Naive thymus-derived CD4-positive, alpha-beta T cell (primary cell): ENCODE data around the gene COMMD9. TPM values are rescaled to one million over a fixed set of nuclear protein-coding genes. Genes with fewer than 3 reads are reported as not detected.

Experiments used
- ATAC-seq: fragments of 150-1000 bp; cut with Tn5 transposase; 2 replicates; pipeline ENCODE4 v1.10.0; 2021; ENCODE audit warnings: mild to moderate bottlenecking, moderate library complexity
- CTCF ChIA-PET: fragments of 350-600 bp; sonication (Branson Sonifier 250); formaldehyde crosslinking; loops from one replicate; lab custom pipeline; 2021; ENCODE audit warnings: antibody characterized with exemption; lab: Charles Lee
- POLR2A ChIA-PET: fragments of 350-600 bp; sonication (Branson Sonifier 250); formaldehyde crosslinking; loops from one replicate; lab custom pipeline; 2021; ENCODE audit warnings: antibody characterized with exemption, inconsistent platforms; lab: Charles Lee
- DNase-seq, 9 donors: peaks; one replicate each; pipeline versions ENCODE4 v3.0.0 to v3.0.0-alpha.2; 2020 to 2022; ENCODE audit warnings: mixed read lengths in 1 of 9
- H3K27ac ChIP-seq: one replicate; pipeline ENCODE4 v1.7.0; 2013; ENCODE audit warnings: mild to moderate bottlenecking, low read depth, low read length, moderate library complexity
- H3K27me3 ChIP-seq, 2 donors: one replicate each; pipeline ENCODE4 v1.7.0; 2013; ENCODE audit warnings: low read length in 2 of 2, mild to moderate bottlenecking in 2 of 2, moderate library complexity in 2 of 2; ENCODE audit not compliant: control insufficient read depth in 2 of 2, insufficient read depth in 2 of 2
- H3K36me3 ChIP-seq, 3 experiments: 1 replicate in 2 of 3; 2 replicates in 1 of 3; pipeline ENCODE4 v1.7.0; 2013; ENCODE audit warnings: low read length in 3 of 3, mild to moderate bottlenecking in 3 of 3, moderate library complexity in 1 of 3; ENCODE audit not compliant: insufficient read depth in 3 of 3, control insufficient read depth in 2 of 3
- H3K4me1 ChIP-seq, 2 donors: one replicate each; pipeline ENCODE4 v1.7.0; 2013; ENCODE audit warnings: low read length in 2 of 2, mild to moderate bottlenecking in 2 of 2, moderate library complexity in 1 of 2; ENCODE audit not compliant: control insufficient read depth in 2 of 2, insufficient read depth in 2 of 2
- H3K4me3 ChIP-seq: 2 replicates; pipeline ENCODE4 v1.7.0; 2013; ENCODE audit warnings: mild to moderate bottlenecking, low read length
- H3K9me3 ChIP-seq, 3 experiments: 1 replicate in 2 of 3; 2 replicates in 1 of 3; pipeline ENCODE4 v1.7.0; 2013; ENCODE audit warnings: low read length in 3 of 3; ENCODE audit not compliant: control insufficient read depth in 2 of 3
- H3K27ac Mint-ChIP-seq, 9 donors: one replicate each; pipeline ENCODE4 v1.8.0; 2020 to 2022; ENCODE audit warnings: mixed read lengths in 9 of 9, mild to moderate bottlenecking in 8 of 9, moderate library complexity in 5 of 9, inconsistent platforms in 2 of 9
- H3K27me3 Mint-ChIP-seq, 5 donors: one replicate each; pipeline ENCODE4 v1.8.0; 2021 to 2022; ENCODE audit warnings: mixed read lengths in 5 of 5, mild to moderate bottlenecking in 1 of 5
- H3K36me3 Mint-ChIP-seq, 5 donors: one replicate each; pipeline ENCODE4 v1.8.0; 2020 to 2022; ENCODE audit warnings: mixed read lengths in 5 of 5, mild to moderate bottlenecking in 3 of 5, inconsistent platforms in 1 of 5
- H3K4me1 Mint-ChIP-seq, 7 donors: one replicate each; pipeline ENCODE4 v1.8.0; 2020 to 2022; ENCODE audit warnings: mixed read lengths in 7 of 7, mild to moderate bottlenecking in 3 of 7, inconsistent platforms in 1 of 7
- H3K4me3 Mint-ChIP-seq, 10 donors: one replicate each; pipeline ENCODE4 v1.8.0; 2020 to 2022; ENCODE audit warnings: mild to moderate bottlenecking in 10 of 10, mixed read lengths in 10 of 10, moderate library complexity in 6 of 10, inconsistent platforms in 2 of 10
- H3K9me3 Mint-ChIP-seq, 11 donors: one replicate each; pipeline ENCODE4 v1.8.0; 2020 to 2022; ENCODE audit warnings: mixed read lengths in 11 of 11, mild to moderate bottlenecking in 4 of 11, inconsistent platforms in 1 of 11, moderate library complexity in 1 of 11
- intact Hi-C, 2 donors: fragments of 100-400 bp; cut with micrococcal nuclease; formaldehyde crosslinking; loops; one replicate each; pipeline ENCODE4 v1.15.1; 2023
- polyA plus RNA-seq, 2 donors: library from polyadenylated mRNA; unstranded; fragments of 300-500 nt; fragmentation: Illumina TruSeq; gene quantifications; one replicate each; pipeline ENCODE4 v1.2.3, GENCODE V29; 2021
- total RNA-seq, 6 experiments: library from RNA in 5 of 6; stranded (reverse) in 5 of 6; gene quantifications; 1 replicate in 5 of 6; 2 replicates in 1 of 6; pipeline ENCODE4 v1.2.3 and lab custom pipeline; 2021 to 2026

COMMD9 gene
- total and polyA plus RNA-seq, 7 experiments from 2014 or later, result 42.6 to 86.1 (median 49.5) TPM

DNA sequence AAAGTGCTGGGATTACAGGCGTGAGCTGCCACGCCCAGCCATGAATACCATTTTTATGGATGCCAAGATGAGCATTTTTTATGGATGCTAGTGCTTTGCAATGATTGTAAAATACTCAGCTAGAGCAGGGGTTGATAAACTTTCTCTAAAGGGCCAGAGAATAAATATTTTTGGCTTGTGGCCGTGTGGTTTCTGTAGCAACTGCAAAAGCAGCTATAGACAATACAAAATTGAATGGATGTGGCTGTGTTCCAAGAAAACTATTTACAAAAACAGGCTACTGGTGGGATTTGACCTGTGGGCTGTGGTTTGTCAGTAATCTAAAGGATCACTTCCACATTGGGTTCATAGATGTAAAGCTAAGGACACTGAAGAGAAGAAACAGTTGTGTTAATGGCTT is 56.0 kb downstream of the COMMD9 start:
- no peaks in the 10 kb centered on the region for H3K9me3 Mint-ChIP-seq
- peaks cover 2 to 22% (median 16%) of the 10 kb centered on the region in 5 donors for H3K27me3 Mint-ChIP-seq
- ATAC-seq (no peak), DNase-seq (no peak)
- H3K4me1 Mint-ChIP-seq, result no peaks in the 10 kb centered on the region
- H3K4me3 ChIP-seq, result no peak overlapping the region
- CTCF ChIA-PET, result no interaction called here
- no peak overlapping the region for H3K4me3 Mint-ChIP-seq
- no peaks in the 10 kb centered on the region for H3K36me3 ChIP-seq
- no peak overlapping the region for H3K27ac Mint-ChIP-seq
- H3K36me3 Mint-ChIP-seq, result no peaks in the 10 kb centered on the region
- intact Hi-C loops, result no loop called here
- no peaks in the 10 kb centered on the region for H3K9me3 ChIP-seq
- no peak overlapping the region for H3K27ac ChIP-seq
- no peaks in the 10 kb centered on the region for H3K4me1 ChIP-seq
- H3K27me3 ChIP-seq, result no peaks in the 10 kb centered on the region
- POLR2A ChIA-PET, result no interaction called here

- Mint-ChIP-seq H3K4me1 (no peaks in the 10 kb centered on the region), H3K4me3 (no peak overlapping the region), H3K36me3 (no peaks in the 10 kb centered on the region), H3K27ac (no peak overlapping the region), H3K27me3 (peaks cover 0 to 11% (median 7%) of the 10 kb centered on the region in 5 donors), H3K9me3 (no peaks in the 10 kb centered on the region)
- no peaks in the 10 kb centered on the region for H3K4me1 ChIP-seq
- intact Hi-C loops, result no loop called here
- ChIA-PET POLR2A (no interaction called here), CTCF (interaction anchor here (0.7 kb wide), 1 partner anchor 26 kb away, joined by 3 read pairs; no protein-coding TSS in a partner anchor)
- H3K27me3 ChIP-seq, result no peaks in the 10 kb centered on the region
- DNase-seq, result no peak
- no peak overlapping the region for H3K27ac ChIP-seq
- H3K4me3 ChIP-seq, result no peak overlapping the region
- ATAC-seq, result no peak
- H3K9me3 ChIP-seq, result no peaks in the 10 kb centered on the region
- no peaks in the 10 kb centered on the region for H3K36me3 ChIP-seq
These were observed 58.2 kb downstream of the COMMD9 start for GRCh38 chr11:36230779-36231699.

DNA sequence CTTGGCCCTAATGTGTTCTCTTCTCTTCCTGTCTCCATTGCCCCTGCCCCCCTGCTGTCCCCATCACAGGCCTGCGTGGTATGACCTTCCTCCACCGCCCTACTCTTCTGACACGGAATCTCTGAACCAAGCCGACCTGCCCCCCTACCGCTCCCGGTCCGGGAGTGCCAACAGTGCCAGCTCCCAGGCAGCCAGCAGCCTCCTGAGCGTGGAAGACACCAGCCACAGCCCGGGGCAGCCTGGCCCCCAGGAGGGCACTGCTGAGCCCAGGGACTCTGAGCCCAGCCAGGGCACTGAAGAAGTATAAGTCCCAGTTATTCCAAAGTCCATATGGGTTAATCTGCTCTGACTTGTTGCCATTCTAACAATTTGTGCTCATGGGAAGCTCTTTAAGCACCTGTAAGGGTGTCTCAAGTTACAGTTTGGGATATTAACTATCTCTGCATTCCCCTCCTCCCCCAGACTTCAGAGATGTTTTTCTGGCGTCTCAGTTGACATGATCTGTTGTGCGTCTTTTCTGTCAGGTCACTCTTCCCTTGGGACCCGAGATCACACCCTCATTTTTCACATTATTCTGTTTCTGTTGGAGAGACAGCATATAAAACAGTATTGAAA is 60.0 kb downstream of the COMMD9 start:
- no peaks in the 10 kb centered on the region for H3K36me3 Mint-ChIP-seq
- CTCF ChIA-PET, result no interaction called here
- H3K4me3 Mint-ChIP-seq, result no peak overlapping the region
- H3K27ac Mint-ChIP-seq, result no peak overlapping the region
- H3K4me3 ChIP-seq, result no peak overlapping the region
- no peaks in the 10 kb centered on the region for H3K4me1 Mint-ChIP-seq
- H3K27me3 Mint-ChIP-seq, result peaks cover 0 to 7% (median 4%) of the 10 kb centered on the region in 5 donors
- H3K9me3 ChIP-seq, result no peaks in the 10 kb centered on the region
- H3K27me3 ChIP-seq, result no peaks in the 10 kb centered on the region
- DNase-seq (no peak), ATAC-seq (no peak)
- intact Hi-C loops, result no loop called here
- no peaks in the 10 kb centered on the region for H3K4me1 ChIP-seq
- POLR2A ChIA-PET, result no interaction called here
- no peak overlapping the region for H3K27ac ChIP-seq
- no peaks in the 10 kb centered on the region for H3K9me3 Mint-ChIP-seq
- H3K36me3 ChIP-seq, result no peaks in the 10 kb centered on the region

GRCh38 chr11:36228689-36229088 is 60.5 kb downstream of the COMMD9 start:
- H3K4me3 Mint-ChIP-seq, result no peak overlapping the region
- CTCF ChIA-PET, result no interaction called here
- Histone ChIP-seq H3K4me3 (no peak overlapping the region), H3K36me3 (no peaks in the 10 kb centered on the region), H3K27me3 (no peaks in the 10 kb centered on the region), H3K9me3 (no peaks in the 10 kb centered on the region), H3K27ac (no peak overlapping the region), H3K4me1 (no peaks in the 10 kb centered on the region)
- H3K9me3 Mint-ChIP-seq, result no peaks in the 10 kb centered on the region
- H3K27me3 Mint-ChIP-seq, result peaks cover 0 to 7% (median 5%) of the 10 kb centered on the region in 5 donors
- intact Hi-C loops, result no loop called here
- ATAC-seq (no peak), DNase-seq (no peak)
- H3K4me1 Mint-ChIP-seq, result no peaks in the 10 kb centered on the region
- H3K36me3 Mint-ChIP-seq, result no peaks in the 10 kb centered on the region
- POLR2A ChIA-PET, result no interaction called here
- no peak overlapping the region for H3K27ac Mint-ChIP-seq

GRCh38 chr11:36227044-36227443 is 62.2 kb downstream of the COMMD9 start:
- Mint-ChIP-seq H3K9me3 (no peaks in the 10 kb centered on the region), H3K4me1 (no peaks in the 10 kb centered on the region), H3K36me3 (no peaks in the 10 kb centered on the region), H3K27ac (no peak overlapping the region), H3K4me3 (no peak overlapping the region), H3K27me3 (peaks cover 0 to 10% (median 0%) of the 10 kb centered on the region in 5 donors)
- CTCF ChIA-PET, result no interaction called here
- Histone ChIP-seq H3K27ac (no peak overlapping the region), H3K9me3 (no peaks in the 10 kb centered on the region), H3K36me3 (no peaks in the 10 kb centered on the region), H3K4me1 (no peaks in the 10 kb centered on the region), H3K27me3 (no peaks in the 10 kb centered on the region), H3K4me3 (no peak overlapping the region)
- ATAC-seq, result no peak
- POLR2A ChIA-PET, result no interaction called here
- intact Hi-C loops, result no loop called here
- no peak for DNase-seq

DNA sequence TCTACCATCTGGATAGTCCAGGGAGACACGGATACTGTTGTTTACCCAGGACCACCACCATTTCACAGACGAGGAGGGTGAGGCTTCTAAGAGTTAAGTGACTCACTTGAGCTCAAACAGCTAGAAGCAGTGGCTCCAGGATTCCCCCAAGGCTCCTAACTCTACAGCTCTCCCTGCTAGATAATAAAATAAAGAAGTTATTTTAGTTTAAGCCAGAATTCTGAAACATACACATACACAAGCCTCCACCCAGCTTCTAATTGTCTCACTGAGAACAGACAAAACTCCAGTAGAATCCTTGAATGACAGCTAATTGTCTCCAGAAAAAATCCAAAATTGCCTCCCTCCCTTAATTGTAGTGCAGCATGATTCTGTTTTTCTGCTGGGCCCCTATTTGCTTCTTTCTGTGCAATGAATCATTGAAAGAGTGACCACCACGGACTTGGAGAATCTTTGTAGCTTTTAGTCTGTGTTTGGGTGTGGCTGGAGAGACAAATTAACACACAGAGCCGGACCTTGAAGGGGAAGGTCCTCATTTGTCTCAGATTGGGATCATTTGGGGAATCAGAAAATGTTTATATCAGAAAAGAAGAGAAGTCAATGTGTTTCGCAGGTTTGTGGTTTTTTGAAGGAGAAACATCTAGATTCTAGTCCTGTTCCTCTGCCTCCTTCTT is 64.9 kb downstream of the COMMD9 start:
- CTCF ChIA-PET, result no interaction called here
- H3K4me3 Mint-ChIP-seq, result no peak overlapping the region
- H3K9me3 ChIP-seq, result peaks cover 0 to 10% (median 0%) of the 10 kb centered on the region in 3 experiments
- DNase-seq (no peak), ATAC-seq (no peak)
- no peaks in the 10 kb centered on the region for H3K4me1 ChIP-seq
- no peaks in the 10 kb centered on the region for H3K36me3 Mint-ChIP-seq
- no peaks in the 10 kb centered on the region for H3K36me3 ChIP-seq
- peaks cover 0 to 14% (median 8%) of the 10 kb centered on the region in 11 donors for H3K9me3 Mint-ChIP-seq
- no peaks in the 10 kb centered on the region for H3K4me1 Mint-ChIP-seq
- H3K27me3 ChIP-seq, result no peaks in the 10 kb centered on the region
- H3K4me3 ChIP-seq, result no peak overlapping the region
- H3K27me3 Mint-ChIP-seq, result peaks cover 0 to 15% (median 6%) of the 10 kb centered on the region in 5 donors
- intact Hi-C loops, result no loop called here
- H3K27ac Mint-ChIP-seq, result no peak overlapping the region
- H3K27ac ChIP-seq, result no peak overlapping the region
- POLR2A ChIA-PET, result no interaction called here
